Measurements from ENCODE around the gene SIK3. TPM values are rescaled to one million over a fixed set of nuclear protein-coding genes. Genes with fewer than 3 reads are reported as not detected.

SIK3 gene
- total RNA-seq, 1 donor from 2014 or later: 61.0 TPM

GRCh38 chr11:117080370-117080769 lies 17.9 kb downstream of the SIK3 start:
- no peak overlapping the region for H3K27ac Mint-ChIP-seq
- no peak for TF ChIP-seq CTCF (IDR thresholded peaks at IDR 0.05; ENCODE audit: unreplicated experiment)
- H3K4me3 Mint-ChIP-seq (ENCODE audit: low read depth): no peak overlapping the region
- peaks cover 2% of the 10 kb centered on the region for H3K36me3 Mint-ChIP-seq (ENCODE audit: insufficient read depth)
- peaks cover 24% of the 10 kb centered on the region for H3K4me1 Mint-ChIP-seq (ENCODE audit: low read depth)
- H3K9me3 Mint-ChIP-seq (ENCODE audit: low read depth): no peaks in the 10 kb centered on the region
- no peak for DNase-seq (ENCODE audit: low spot score, unreplicated experiment)
- no peaks in the 10 kb centered on the region for H3K27me3 Mint-ChIP-seq

GRCh38 chr11:117076941-117077691 lies 21.1 kb downstream of the SIK3 start:
- H3K4me1 Mint-ChIP-seq (ENCODE audit: low read depth): peaks cover 33% of the 10 kb centered on the region
- H3K27ac Mint-ChIP-seq: peak overlapping the region; percentile 84
- H3K9me3 Mint-ChIP-seq (ENCODE audit: low read depth): no peaks in the 10 kb centered on the region
- no peak for DNase-seq (ENCODE audit: low spot score, unreplicated experiment)
- TF ChIP-seq CTCF (IDR thresholded peaks at IDR 0.05; ENCODE audit: unreplicated experiment): no peak
- H3K36me3 Mint-ChIP-seq (ENCODE audit: insufficient read depth): peaks cover 2% of the 10 kb centered on the region
- H3K4me3 Mint-ChIP-seq (ENCODE audit: low read depth): no peak overlapping the region
- H3K27me3 Mint-ChIP-seq: no peaks in the 10 kb centered on the region

- DNase-seq (ENCODE audit: low spot score, unreplicated experiment): no peak
- TF ChIP-seq CTCF (IDR thresholded peaks at IDR 0.05; ENCODE audit: unreplicated experiment): no peak
- Mint-ChIP-seq H3K27me3 (no peaks in the 10 kb centered on the region), H3K4me3 (ENCODE audit: low read depth) (no peak overlapping the region), H3K36me3 (ENCODE audit: insufficient read depth) (peaks cover 3% of the 10 kb centered on the region), H3K9me3 (ENCODE audit: low read depth) (no peaks in the 10 kb centered on the region), H3K4me1 (ENCODE audit: low read depth) (peaks cover 36% of the 10 kb centered on the region), H3K27ac (no peak overlapping the region)
Observed at GRCh38 chr11:117075186-117075585, 23.0 kb downstream of the SIK3 start.

GRCh38 chr11:117074119-117074518 lies 24.1 kb downstream of the SIK3 start:
- Mint-ChIP-seq H3K9me3 (ENCODE audit: low read depth) (no peaks in the 10 kb centered on the region), H3K27ac (peak overlapping the region; percentile 33), H3K36me3 (ENCODE audit: insufficient read depth) (peaks cover 3% of the 10 kb centered on the region), H3K4me3 (ENCODE audit: low read depth) (no peak overlapping the region), H3K27me3 (no peaks in the 10 kb centered on the region), H3K4me1 (ENCODE audit: low read depth) (peaks cover 38% of the 10 kb centered on the region)
- DNase-seq (ENCODE audit: low spot score, unreplicated experiment): no peak
- no peak for TF ChIP-seq CTCF (IDR thresholded peaks at IDR 0.05; ENCODE audit: unreplicated experiment)

GRCh38 chr11:117073539-117073938 lies 24.7 kb downstream of the SIK3 start:
- H3K4me3 Mint-ChIP-seq (ENCODE audit: low read depth): no peak overlapping the region
- peaks cover 38% of the 10 kb centered on the region for H3K4me1 Mint-ChIP-seq (ENCODE audit: low read depth)
- no peak overlapping the region for H3K27ac Mint-ChIP-seq
- H3K36me3 Mint-ChIP-seq (ENCODE audit: insufficient read depth): peaks cover 3% of the 10 kb centered on the region
- no peak for DNase-seq (ENCODE audit: low spot score, unreplicated experiment)
- H3K27me3 Mint-ChIP-seq: no peaks in the 10 kb centered on the region
- TF ChIP-seq CTCF (IDR thresholded peaks at IDR 0.05; ENCODE audit: unreplicated experiment): no peak
- H3K9me3 Mint-ChIP-seq (ENCODE audit: low read depth): no peaks in the 10 kb centered on the region
